ENCODE measurements around the gene SOSTDC1.

GRCh38 chr7:16484453-16485158, 19.1 kb upstream of the SOSTDC1 start:
- no peak for TF ChIP-seq CTCF (conservative IDR thresholded peaks at IDR 0.05; ENCODE audit: low read length)
- no peak for TF ChIP-seq EZH2phosphoT487 (IDR thresholded peaks at IDR 0.05; ENCODE audit: borderline replicate concordance, low read depth, low read length)
